HG03354 (cell line): ENCODE measurements around the gene PSD2.

ENCODE experiments used
- ATAC-seq: cut with Tn5 transposase; IDR thresholded peaks from one replicate; pipeline ENCODE4 v1.9.1; 2021; ENCODE audit warnings: mild to moderate bottlenecking; ENCODE audit not compliant: unreplicated experiment, poor library complexity, severe bottlenecking

PSD2 gene

GRCh38 chr5:139867109-139867508 lies 71.5 kb downstream of the PSD2 start:
- ATAC-seq = no peak

- no peak for ATAC-seq
Observed at GRCh38 chr5:139867581-139867980, 72.0 kb downstream of the PSD2 start.

- no peak for ATAC-seq
Observed at GRCh38 chr5:139869042-139869790, 73.6 kb downstream of the PSD2 start.

GRCh38 chr5:139870677-139871076 lies 75.1 kb downstream of the PSD2 start:
- no peak for ATAC-seq

- ATAC-seq = no peak
Observed at GRCh38 chr5:139871614-139872013, 76.0 kb downstream of the PSD2 start.

- ATAC-seq = no peak
Observed at GRCh38 chr5:139872052-139872766, 76.6 kb downstream of the PSD2 start.

GRCh38 chr5:139872851-139873794 lies 77.5 kb downstream of the PSD2 start:
- no peak for ATAC-seq

GRCh38 chr5:139875957-139876356 lies 80.3 kb downstream of the PSD2 start:
- no peak for ATAC-seq

GRCh38 chr5:139877129-139877597 lies 81.6 kb downstream of the PSD2 start:
- no peak for ATAC-seq

GRCh38 chr5:139878093-139878492 lies 82.5 kb downstream of the PSD2 start:
- no peak for ATAC-seq

- no peak for ATAC-seq
Observed at GRCh38 chr5:139880416-139881142, 85.0 kb downstream of the PSD2 start.

- ATAC-seq = no peak
Observed at GRCh38 chr5:139881143-139881733, 85.6 kb downstream of the PSD2 start.

- no peak for ATAC-seq
Observed at GRCh38 chr5:139882316-139882715, 86.7 kb downstream of the PSD2 start.

GRCh38 chr5:139882961-139883539 lies 87.4 kb downstream of the PSD2 start:
- ATAC-seq = no peak

GRCh38 chr5:139884144-139884543 lies 88.5 kb downstream of the PSD2 start:
- ATAC-seq = no peak

GRCh38 chr5:139884734-139885133 lies 89.1 kb downstream of the PSD2 start:
- no peak for ATAC-seq

GRCh38 chr5:139885172-139885856 lies 89.7 kb downstream of the PSD2 start:
- ATAC-seq = no peak

- no peak for ATAC-seq
Observed at GRCh38 chr5:139885857-139886208, 90.2 kb downstream of the PSD2 start.
